ENCODE data around the gene RPS6KB2. TPM values are rescaled to one million over a fixed set of nuclear protein-coding genes. Genes with fewer than 3 reads are reported as not detected.

Gene RPS6KB2
- total RNA-seq, 4 donors from 2014 or later: 53.5 to 108 (median 75.9) TPM

GRCh38 chr11:67431346-67432249 lies 3.3 kb downstream of the RPS6KB2 start:
- TF ChIP-seq POLR2A (IDR thresholded peaks at IDR 0.05): no peak
- no peak for TF ChIP-seq CTCF (IDR thresholded peaks at IDR 0.05)
- no peak for TF ChIP-seq EP300 (IDR thresholded peaks at IDR 0.05; ENCODE audit: low read depth)
- TF ChIP-seq POLR2AphosphoS5 (IDR thresholded peaks at IDR 0.05): no peak
- H3K4me1 ChIP-seq: peaks cover 11 to 24% (median 20%) of the 10 kb centered on the region in 4 donors
- H3K27me3 ChIP-seq: no peaks in the 10 kb centered on the region
- 79 to 92% methylated on average over 6 to 24 of the region's 24 CpGs for WGBS, 2 donors (ENCODE audit: low coverage in 1 of 2)
- H3K4me3 ChIP-seq: no peak overlapping the region
- H3K36me3 ChIP-seq: peaks cover 0 to 20% (median 7%) of the 10 kb centered on the region in 4 donors
- intact Hi-C loops (cut with DNase I; ENCODE audit: low total_unique reads) (no loop called here), in situ Hi-C loops (cut with MboI; ENCODE audit: low pct_ligation_motif_present in 1 of 4, low pct_unique_long_range_greater_than_20kb in 1 of 4, low sequenced_read_pairs in 3 of 4) (no loop called here)
- DNase-seq: no peak
- no peak overlapping the region for H3K27ac ChIP-seq
- no peaks in the 10 kb centered on the region for H3K9me3 ChIP-seq

GRCh38 chr11:67432655-67433349 lies 4.5 kb downstream of the RPS6KB2 start:
- H3K4me1 ChIP-seq: peaks cover 7 to 24% (median 15%) of the 10 kb centered on the region in 4 donors
- no peaks in the 10 kb centered on the region for H3K9me3 ChIP-seq
- H3K27me3 ChIP-seq: no peaks in the 10 kb centered on the region
- H3K4me3 ChIP-seq: no peak overlapping the region
- WGBS, 2 donors (ENCODE audit: low coverage in 1 of 2): 89% methylated on average over 21 of the region's 22 CpGs; no CpG with 5 or more reads in 1 of the 2 donors
- H3K27ac ChIP-seq: no peak overlapping the region
- in situ Hi-C loops (cut with MboI; ENCODE audit: low pct_ligation_motif_present in 1 of 4, low pct_unique_long_range_greater_than_20kb in 1 of 4, low sequenced_read_pairs in 3 of 4) (no loop called here), intact Hi-C loops (cut with DNase I; ENCODE audit: low total_unique reads) (no loop called here)
- no peak for DNase-seq
- no peak for TF ChIP-seq POLR2AphosphoS5 (IDR thresholded peaks at IDR 0.05)
- no peak for TF ChIP-seq CTCF (IDR thresholded peaks at IDR 0.05)
- TF ChIP-seq POLR2A (IDR thresholded peaks at IDR 0.05): no peak
- no peak for TF ChIP-seq EP300 (IDR thresholded peaks at IDR 0.05; ENCODE audit: low read depth)
- peaks cover 0 to 20% (median 7%) of the 10 kb centered on the region in 4 donors for H3K36me3 ChIP-seq

GRCh38 chr11:67433536-67434394 lies 5.5 kb downstream of the RPS6KB2 start:
- intact Hi-C loops (cut with DNase I; ENCODE audit: low total_unique reads): no loop called here
- peaks cover 0 to 20% (median 7%) of the 10 kb centered on the region in 4 donors for H3K36me3 ChIP-seq

More at GRCh38 chr11:67433536-67434394, 5.5 kb downstream of the RPS6KB2 start:
- H3K4me3 ChIP-seq: no peak overlapping the region
- no peak for TF ChIP-seq POLR2A (IDR thresholded peaks at IDR 0.05)
- no peak for TF ChIP-seq CTCF (IDR thresholded peaks at IDR 0.05)
- no peak for TF ChIP-seq EP300 (IDR thresholded peaks at IDR 0.05; ENCODE audit: low read depth)
- no peak for TF ChIP-seq POLR2AphosphoS5 (IDR thresholded peaks at IDR 0.05)
- no peaks in the 10 kb centered on the region for H3K27me3 ChIP-seq
- 80% methylated on average over 22 of the region's 22 CpGs; no CpG with 5 or more reads in 1 of the 2 donors for WGBS, 2 donors (ENCODE audit: low coverage in 1 of 2)
- no peak overlapping the region for H3K27ac ChIP-seq
- H3K9me3 ChIP-seq: no peaks in the 10 kb centered on the region
- no peak for DNase-seq
- in situ Hi-C loops (cut with MboI; ENCODE audit: low pct_ligation_motif_present in 1 of 4, low pct_unique_long_range_greater_than_20kb in 1 of 4, low sequenced_read_pairs in 3 of 4): no loop called here
- peaks cover 7 to 22% (median 15%) of the 10 kb centered on the region in 4 donors for H3K4me1 ChIP-seq
